ENCODE measurements around the gene NOC3L.
"Not testable (repeated sequence)": the region's sequence is repeated elsewhere in the genome, so short reads cannot be mapped to it uniquely, and the experiment has no call there.

NOC3L gene

GRCh38 chr10:94363251-94363565, 469 bp upstream of the NOC3L start:
- peak; percentile 10 for DNase-seq (ENCODE audit: low spot score)

GRCh38 chr10:94361171-94361794, 1.5 kb downstream of the NOC3L start:
- no peak for DNase-seq (ENCODE audit: low spot score)

DNA sequence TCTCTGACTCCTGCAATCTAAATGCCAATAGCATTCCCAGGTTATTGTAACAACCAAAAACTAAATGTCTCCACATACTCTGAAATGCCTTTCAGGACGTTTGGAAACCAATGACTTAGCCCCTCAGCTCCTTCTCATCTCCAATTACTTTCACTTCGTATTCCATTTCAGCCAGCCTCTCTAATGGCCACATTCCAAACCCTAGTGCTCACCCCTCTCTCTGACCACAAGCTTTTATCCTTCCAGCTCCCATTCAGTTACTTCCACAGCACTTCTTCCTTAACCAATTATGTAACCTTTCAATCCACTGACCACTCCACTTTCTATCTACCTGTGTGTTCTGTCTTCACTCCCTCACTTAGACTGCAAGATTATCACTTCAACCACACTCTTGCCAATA, 4.3 kb downstream of the NOC3L start:
- no peak for DNase-seq (ENCODE audit: low spot score)

GRCh38 chr10:94357193-94357592, 5.5 kb downstream of the NOC3L start:
- no peak for DNase-seq (ENCODE audit: low spot score)

DNA sequence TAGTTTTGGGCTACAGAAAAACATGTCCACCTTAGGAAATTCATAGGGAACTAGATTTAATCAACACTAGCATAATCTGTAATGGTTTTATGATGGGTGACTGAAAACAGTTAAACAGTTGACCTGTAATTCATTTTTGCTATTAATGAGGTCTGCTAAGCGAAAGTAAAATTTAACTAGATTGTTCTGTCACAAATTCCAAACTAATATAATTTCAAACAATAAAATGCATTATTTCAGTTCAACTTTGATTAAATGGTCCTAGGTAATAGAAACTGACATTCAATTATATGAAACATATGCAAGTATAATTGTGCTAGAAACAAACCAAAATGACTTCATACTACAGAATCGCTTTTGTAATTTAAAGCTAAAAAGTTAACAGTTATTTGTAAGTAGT, 6.9 kb downstream of the NOC3L start:
- DNase-seq (ENCODE audit: low spot score) = no peak

DNA sequence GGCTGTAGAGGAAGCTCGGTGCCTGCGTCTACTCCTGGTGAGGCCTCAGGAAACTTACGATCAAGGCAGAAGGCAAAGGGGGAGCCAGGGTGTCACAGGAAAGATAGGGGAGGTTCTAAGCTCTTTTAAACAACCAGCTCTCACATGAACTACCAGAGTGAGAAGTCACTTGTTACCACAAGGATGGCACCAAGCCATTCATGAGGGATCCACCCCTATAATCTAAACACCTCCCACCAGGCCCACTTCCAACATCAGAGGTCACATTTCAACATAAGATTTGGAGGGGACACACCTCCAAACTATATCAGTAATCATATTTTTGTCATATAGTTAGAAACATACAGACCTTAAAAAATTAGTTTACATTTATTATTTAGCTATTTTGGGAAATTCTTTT, 9.4 kb downstream of the NOC3L start:
- DNase-seq (ENCODE audit: low spot score) = no peak

- DNase-seq (ENCODE audit: low spot score) = no peak
Observed at GRCh38 chr10:94351089-94351488, 11.7 kb downstream of the NOC3L start.

- DNase-seq (ENCODE audit: low spot score) = not testable (repeated sequence)
Observed at GRCh38 chr10:94350500-94350899, 12.2 kb downstream of the NOC3L start.

DNA sequence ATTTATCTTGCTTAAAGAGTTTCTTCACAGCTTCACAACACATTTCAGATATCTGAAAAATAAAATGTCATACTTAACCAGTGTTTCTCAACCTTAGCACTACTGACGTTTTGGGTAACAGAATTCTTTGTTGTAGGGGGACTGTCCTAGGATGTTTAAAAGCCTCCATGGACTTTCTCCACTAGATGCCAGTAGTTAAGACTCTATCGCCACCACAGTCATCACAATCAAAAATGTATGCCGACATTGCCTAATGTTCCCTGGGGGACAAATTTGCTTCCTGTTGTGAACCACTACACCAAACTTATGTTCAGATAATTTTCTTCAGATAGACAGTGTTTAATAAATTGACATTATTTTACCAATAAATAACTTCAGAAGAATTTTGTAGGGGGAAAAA, 13.4 kb downstream of the NOC3L start:
- DNase-seq (ENCODE audit: low spot score) = no peak

GRCh38 chr10:94344522-94345122, 18.1 kb downstream of the NOC3L start:
- no peak for DNase-seq (ENCODE audit: low spot score)

DNA sequence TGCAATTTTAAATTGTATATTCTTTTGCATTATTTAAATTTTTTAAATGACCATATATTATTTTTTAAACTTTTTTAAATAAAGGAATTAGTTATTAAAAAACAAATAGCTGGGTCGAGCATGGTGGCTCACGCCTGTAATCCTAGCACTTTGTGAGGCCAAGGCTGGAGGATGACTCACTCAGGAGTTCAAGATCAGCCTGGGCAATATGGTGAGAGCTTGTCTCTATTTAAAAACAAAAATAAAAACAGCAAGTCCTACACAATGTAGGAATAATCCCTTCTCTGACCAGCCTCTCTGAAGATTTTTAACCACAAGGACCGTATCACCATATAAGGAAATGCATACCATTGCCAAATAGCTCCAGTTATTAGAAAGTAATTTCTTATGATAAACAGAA, 19.6 kb downstream of the NOC3L start:
- no peak for DNase-seq (ENCODE audit: low spot score)

DNA sequence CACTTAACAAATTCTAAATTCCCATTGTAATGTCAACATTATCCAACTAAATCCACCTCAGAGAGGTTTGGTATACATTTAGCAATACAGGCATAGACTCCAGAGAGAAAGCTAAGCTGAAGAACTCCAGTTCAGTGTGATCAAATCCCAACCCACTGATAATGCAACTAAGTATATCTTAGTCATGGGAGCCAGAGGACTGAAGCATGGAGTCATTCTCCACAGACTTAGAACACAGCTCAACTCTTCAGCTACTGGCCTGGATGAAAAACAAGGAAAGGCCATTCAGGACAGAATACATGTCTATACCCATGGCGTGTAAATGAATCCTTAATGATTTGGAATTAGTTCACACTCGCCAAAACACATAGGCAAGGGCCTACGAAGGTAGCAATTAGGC, 27.9 kb downstream of the NOC3L start:
- no peak for DNase-seq (ENCODE audit: low spot score)

DNA sequence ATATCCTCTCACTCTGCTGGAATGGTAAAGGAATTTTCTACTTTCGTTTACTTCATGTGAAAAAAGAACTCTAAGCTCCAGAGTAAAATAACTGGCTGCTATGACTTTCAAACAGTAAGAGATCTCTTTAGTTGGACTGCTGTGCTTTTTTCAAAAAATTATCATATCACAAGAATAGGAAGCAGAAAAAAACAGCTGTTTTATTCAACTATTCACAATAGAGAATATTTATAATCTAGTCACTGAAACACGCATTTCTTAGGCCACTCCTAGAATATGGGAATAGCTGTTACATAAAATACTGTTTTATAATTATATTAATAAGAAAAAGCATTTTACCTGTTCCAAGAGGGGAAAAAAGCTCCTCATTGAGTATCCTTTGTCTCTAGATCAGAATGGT, 29.7 kb downstream of the NOC3L start:
- DNase-seq (ENCODE audit: low spot score) = no peak

DNA sequence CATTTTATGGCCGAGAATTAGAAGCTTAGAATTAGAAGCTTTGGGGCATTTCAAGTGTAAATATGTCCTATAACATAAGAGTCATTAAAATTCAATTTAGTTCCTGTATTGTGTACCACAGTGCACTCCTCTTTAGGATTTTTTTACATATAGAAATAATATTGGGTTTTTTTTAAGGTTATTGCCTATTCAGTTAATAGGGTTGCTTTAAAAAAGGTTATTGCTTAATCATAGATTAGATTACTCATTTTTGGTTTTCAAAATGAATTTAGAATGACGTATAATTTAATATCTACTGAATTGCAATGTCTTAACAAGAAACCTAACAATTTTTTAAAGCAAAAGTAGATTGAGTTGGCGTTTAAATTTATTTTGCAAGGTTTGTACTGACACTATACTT, 34.1 kb downstream of the NOC3L start:
- no peak for DNase-seq (ENCODE audit: low spot score)

DNA sequence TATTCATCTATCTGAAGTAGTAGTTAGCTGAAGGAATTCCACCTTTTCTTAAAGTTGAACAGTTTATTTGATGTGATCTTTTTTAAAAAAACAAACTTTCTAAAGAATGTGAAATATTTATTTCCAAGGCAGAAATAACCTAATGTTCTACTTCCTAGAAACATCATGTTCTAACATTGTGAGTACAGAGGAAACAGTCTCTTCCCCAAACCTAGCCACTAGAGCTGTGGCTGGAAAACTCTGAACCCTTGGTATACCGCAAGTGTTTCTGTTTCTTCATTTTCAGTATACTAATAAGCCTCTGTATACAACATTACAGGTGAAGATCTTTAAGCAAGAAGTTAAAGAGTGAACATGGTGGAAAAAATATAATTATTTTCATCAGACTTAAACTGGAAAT, 35.1 kb downstream of the NOC3L start:
- no peak for DNase-seq (ENCODE audit: low spot score)

DNA sequence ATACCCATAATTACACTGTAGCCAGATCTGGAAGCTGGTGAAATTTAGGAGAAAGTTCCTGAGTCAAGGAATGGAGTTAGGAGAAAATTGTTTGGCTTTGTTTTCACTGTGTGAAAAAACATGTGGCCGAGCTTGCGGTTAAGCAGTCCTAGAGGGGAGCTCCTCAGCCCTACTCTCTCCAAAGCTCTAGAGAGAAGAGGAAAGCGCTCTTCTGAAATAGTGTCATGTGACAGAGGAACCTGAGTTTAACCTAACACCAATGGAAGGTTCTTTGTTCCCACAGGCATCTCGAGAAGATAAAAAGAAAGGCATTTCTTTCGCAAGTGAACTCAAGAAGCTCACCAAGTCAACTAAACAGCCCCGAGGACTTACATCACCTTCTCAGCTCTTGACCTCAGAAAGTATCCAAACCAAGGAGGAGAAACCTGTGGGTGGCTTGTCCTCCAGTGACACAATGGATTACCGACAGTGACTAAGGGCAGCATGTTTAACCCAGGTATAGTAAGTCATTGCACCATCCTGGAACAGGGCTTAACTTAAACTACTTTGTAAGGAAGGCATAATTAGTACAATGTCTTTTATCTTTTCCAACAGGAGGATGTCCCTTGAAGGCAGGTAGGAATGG, 38.0 kb downstream of the NOC3L start:
- DNase-seq (ENCODE audit: low spot score) = no peak

- DNase-seq (ENCODE audit: low spot score) = peak; percentile 79
Observed at GRCh38 chr10:94320285-94320914, 42.3 kb downstream of the NOC3L start.

DNA sequence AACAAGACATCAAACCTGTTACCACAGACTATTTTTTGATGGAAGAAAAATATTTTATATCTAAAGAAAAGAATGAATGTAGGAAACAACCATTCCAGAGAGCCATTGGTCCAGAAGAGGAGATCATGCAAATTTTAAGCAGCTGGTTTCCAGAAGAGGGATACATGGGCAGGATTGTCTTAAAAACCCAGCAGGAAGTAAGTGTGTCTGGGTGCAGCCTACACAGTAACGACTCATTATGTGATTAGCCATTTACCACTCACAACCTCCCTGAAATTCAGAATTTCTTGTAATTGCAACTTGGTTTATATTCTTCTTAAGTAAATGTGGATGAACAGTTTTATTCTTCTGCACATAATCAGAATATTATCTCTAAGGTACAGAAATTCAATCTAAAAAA, 46.2 kb downstream of the NOC3L start:
- DNase-seq (ENCODE audit: low spot score) = no peak

- no peak for DNase-seq (ENCODE audit: low spot score)
Observed at GRCh38 chr10:94315975-94316464, 46.7 kb downstream of the NOC3L start.

GRCh38 chr10:94315024-94315451, 47.7 kb downstream of the NOC3L start:
- no peak for DNase-seq (ENCODE audit: low spot score)

GRCh38 chr10:94310369-94310768, 52.4 kb downstream of the NOC3L start:
- DNase-seq (ENCODE audit: low spot score) = no peak

DNA sequence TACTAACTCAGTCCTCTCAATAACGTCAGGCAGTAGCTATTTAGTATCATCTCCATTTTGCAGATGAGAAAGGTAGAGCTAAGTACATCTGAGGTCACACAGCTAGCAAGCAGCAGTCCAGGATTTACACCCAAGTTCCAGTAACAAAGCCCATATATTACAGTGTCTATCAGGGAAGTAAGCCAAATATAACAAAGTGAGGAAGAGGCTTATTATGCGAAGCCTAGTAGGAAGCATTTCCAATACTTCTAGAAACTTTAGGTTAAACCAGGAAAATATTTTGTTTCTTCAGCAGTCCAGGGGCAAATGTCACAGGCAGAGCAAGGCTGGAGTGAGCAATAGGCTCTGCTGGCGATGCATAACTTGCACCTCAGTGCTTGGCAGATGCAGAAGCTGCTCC, 53.9 kb downstream of the NOC3L start:
- no peak for DNase-seq (ENCODE audit: low spot score)

DNA sequence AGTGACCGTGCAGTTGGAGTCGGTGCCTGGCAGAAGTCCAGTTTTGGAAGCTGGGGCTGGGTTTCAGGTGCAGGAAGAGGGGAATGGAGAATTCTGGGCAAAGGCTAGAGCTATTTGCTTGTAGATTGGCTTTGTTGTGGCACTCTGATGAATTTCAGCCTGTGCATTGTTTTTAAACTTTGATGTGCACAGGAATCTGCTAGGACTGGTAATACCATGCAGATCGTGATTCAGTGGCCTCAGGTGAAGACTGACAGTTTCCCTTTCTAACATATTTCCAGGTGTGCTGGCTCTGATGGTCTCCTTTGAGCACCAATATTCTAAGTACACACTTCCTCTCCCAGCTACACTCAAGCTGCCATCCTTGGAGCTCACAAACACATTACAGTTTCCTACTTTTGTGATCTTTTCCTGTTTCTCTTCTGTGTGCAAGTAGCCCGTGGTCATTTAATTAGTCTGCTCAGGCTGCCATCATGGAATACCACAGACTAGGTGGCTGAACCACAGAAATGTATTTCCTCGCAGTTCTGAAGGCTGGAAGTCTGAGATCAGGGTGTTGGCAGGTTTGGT, 55.6 kb downstream of the NOC3L start:
- DNase-seq (ENCODE audit: low spot score) = no peak
